NB4 (cell line): ENCODE data around the gene SPTAN1.

Experiments
- CTCF ChIP-seq: IDR thresholded peaks from one replicate; pipeline ENCODE4 v1.5.1; 2012; ENCODE audit warnings: low read depth, low read length
- MAX ChIP-seq: IDR thresholded peaks from 2 replicates; pipeline ENCODE4 v1.6.1; 2011; ENCODE audit warnings: low read depth, low read length
- POLR2A ChIP-seq: IDR thresholded peaks from 2 replicates; pipeline ENCODE4 v1.6.1; 2011; ENCODE audit warnings: mild to moderate bottlenecking; ENCODE audit not compliant: insufficient read length; ENCODE audit errors: extremely low read depth

GRCh38 chr9:128627127-128627715, 74.8 kb downstream of the SPTAN1 start:
- TF ChIP-seq CTCF (no peak), POLR2A (no peak), MAX (no peak)
